A673 (cell line): ENCODE results near the gene SPTA1.

ENCODE experiments used
- CTCF ChIP-seq: fragments of 300-800, 200-600 bp; sonication (generic); conservative IDR thresholded peaks from 2 replicates; pipeline ENCODE4 v1.5.1; 2017; ENCODE audit warnings: low read depth, mild to moderate bottlenecking, antibody characterized with exemption, low read length, moderate library complexity, mixed read lengths
- EZH2 ChIP-seq: fragments of 200-600 bp; sonication (generic); IDR thresholded peaks from 2 replicates; pipeline ENCODE4 v1.6.1; 2017; ENCODE audit warnings: borderline replicate concordance, low read depth, mild to moderate bottlenecking, mixed read lengths, antibody characterized with exemption, low read length; ENCODE audit not compliant: poor library complexity, severe bottlenecking

- TF ChIP-seq CTCF: no peak
- no peak for TF ChIP-seq EZH2
Observed at GRCh38 chr1:158649052-158649451, 37.5 kb downstream of the SPTA1 start.
